Measurements from ENCODE around the gene PTPRN2. TPM values are rescaled to one million over a fixed set of nuclear protein-coding genes. Genes with fewer than 3 reads are reported as not detected.

Gene PTPRN2
- total RNA-seq, 2 experiments from 2014 or later: 0.70 TPM; not detected in 1

GRCh38 chr7:158487631-158488151, 99.9 kb downstream of the PTPRN2 start:
- intact Hi-C loops (cut with micrococcal nuclease; ENCODE audit: unreplicated experiment): no loop called here
- H3K9me3 ChIP-seq (ENCODE audit: low read length): no peaks in the 10 kb centered on the region
- H3K4me2 ChIP-seq (ENCODE audit: low read length): no peak overlapping the region
- ChIA-PET CTCF (ENCODE audit: unreplicated experiment) (no interaction called here), POLR2A (no interaction called here)
- no peak for TF ChIP-seq CTCF (conservative IDR thresholded peaks at IDR 0.05; ENCODE audit: low read length)
- no peak for TF ChIP-seq EZH2phosphoT487 (IDR thresholded peaks at IDR 0.05; ENCODE audit: borderline replicate concordance, low read depth, low read length)
- H3K4me1 ChIP-seq (ENCODE audit: insufficient read depth, low read length, poor library complexity, severe bottlenecking): no peaks in the 10 kb centered on the region
- H3K9me2 ChIP-seq (ENCODE audit: insufficient read depth, low read length): no peaks in the 10 kb centered on the region
- no TSS peak for BruUV-seq (replicated peaks)
- no peak overlapping the region for H2AFZ ChIP-seq (ENCODE audit: low read length)
- no peaks in the 10 kb centered on the region for H4K20me1 ChIP-seq (ENCODE audit: insufficient read depth, low read length)
- DNase-seq (ENCODE audit: low spot score): no peak
- H3K4me3 ChIP-seq (ENCODE audit: low read depth, low read length, poor library complexity, severe bottlenecking): no peak overlapping the region
- no peak overlapping the region for H3K27ac ChIP-seq (ENCODE audit: low read depth, low read length, poor library complexity, severe bottlenecking)
- no peaks in the 10 kb centered on the region for H3K36me3 ChIP-seq (ENCODE audit: insufficient read depth, low read length)
- no peaks in the 10 kb centered on the region for H3K79me2 ChIP-seq (ENCODE audit: insufficient read depth, low read depth, low read length)

- BruUV-seq (replicated peaks): no TSS peak
- no peak overlapping the region for H3K27ac ChIP-seq (ENCODE audit: low read depth, low read length, poor library complexity, severe bottlenecking)
- intact Hi-C loops (cut with micrococcal nuclease; ENCODE audit: unreplicated experiment): no loop called here
- H3K79me2 ChIP-seq (ENCODE audit: insufficient read depth, low read depth, low read length): no peaks in the 10 kb centered on the region
- ChIA-PET POLR2A (no interaction called here), CTCF (ENCODE audit: unreplicated experiment) (interaction anchor here (0.5 kb wide), 1 partner anchor 16 kb away, joined by 3 read pairs; no protein-coding TSS in a partner anchor)
- H3K4me2 ChIP-seq (ENCODE audit: low read length): no peak overlapping the region
- H3K36me3 ChIP-seq (ENCODE audit: insufficient read depth, low read length): no peaks in the 10 kb centered on the region
- no peaks in the 10 kb centered on the region for H4K20me1 ChIP-seq (ENCODE audit: insufficient read depth, low read length)
- no peak for TF ChIP-seq CTCF (conservative IDR thresholded peaks at IDR 0.05; ENCODE audit: low read length)
- no peak for TF ChIP-seq EZH2phosphoT487 (IDR thresholded peaks at IDR 0.05; ENCODE audit: borderline replicate concordance, low read depth, low read length)
- H3K9me3 ChIP-seq (ENCODE audit: low read length): no peaks in the 10 kb centered on the region
- H3K4me1 ChIP-seq (ENCODE audit: insufficient read depth, low read length, poor library complexity, severe bottlenecking): no peaks in the 10 kb centered on the region
- H2AFZ ChIP-seq (ENCODE audit: low read length): no peak overlapping the region
- no peaks in the 10 kb centered on the region for H3K9me2 ChIP-seq (ENCODE audit: insufficient read depth, low read length)
- H3K4me3 ChIP-seq (ENCODE audit: low read depth, low read length, poor library complexity, severe bottlenecking): no peak overlapping the region
- DNase-seq (ENCODE audit: low spot score): no peak
These were observed 100.7 kb downstream of the PTPRN2 start for GRCh38 chr7:158486919-158487318.

- DNase-seq (ENCODE audit: low spot score): no peak
- POLR2A ChIA-PET: no interaction called here
- no peak overlapping the region for H3K4me3 ChIP-seq (ENCODE audit: low read depth, low read length, poor library complexity, severe bottlenecking)
- no peak overlapping the region for H2AFZ ChIP-seq (ENCODE audit: low read length)
- TF ChIP-seq EZH2phosphoT487 (IDR thresholded peaks at IDR 0.05; ENCODE audit: borderline replicate concordance, low read depth, low read length) (no peak), CTCF (conservative IDR thresholded peaks at IDR 0.05; ENCODE audit: low read length) (no peak)
- CTCF ChIA-PET (ENCODE audit: unreplicated experiment): no interaction called here
- H3K4me1 ChIP-seq (ENCODE audit: insufficient read depth, low read length, poor library complexity, severe bottlenecking): no peaks in the 10 kb centered on the region
- no peak overlapping the region for H3K27ac ChIP-seq (ENCODE audit: low read depth, low read length, poor library complexity, severe bottlenecking)
- no TSS peak for BruUV-seq (replicated peaks)
- no peaks in the 10 kb centered on the region for H3K79me2 ChIP-seq (ENCODE audit: insufficient read depth, low read depth, low read length)
- intact Hi-C loops (cut with micrococcal nuclease; ENCODE audit: unreplicated experiment): no loop called here
- no peak overlapping the region for H3K4me2 ChIP-seq (ENCODE audit: low read length)
- no peaks in the 10 kb centered on the region for H4K20me1 ChIP-seq (ENCODE audit: insufficient read depth, low read length)
- H3K9me2 ChIP-seq (ENCODE audit: insufficient read depth, low read length): no peaks in the 10 kb centered on the region
- H3K9me3 ChIP-seq (ENCODE audit: low read length): no peaks in the 10 kb centered on the region
- no peaks in the 10 kb centered on the region for H3K36me3 ChIP-seq (ENCODE audit: insufficient read depth, low read length)
These were observed 102.7 kb downstream of the PTPRN2 start for GRCh38 chr7:158484801-158485531.

All from OCI-LY7 (cell line).